Measurements from ENCODE around the gene ASB1.

- no peak for TF ChIP-seq CTCF (IDR thresholded peaks at IDR 0.05; ENCODE audit: low read length)
- TF ChIP-seq EZH2 (IDR thresholded peaks at IDR 0.05; ENCODE audit: borderline replicate concordance, low read length) = no peak
Measured at GRCh38 chr2:238501311-238501710, 74.6 kb downstream of the ASB1 start.

All from OCI-LY1 (cell line).